ENCODE data around the gene KIF4B.
A peak's percentile ranks its signal among the peaks of the same experiment; 100 is the strongest.
"Not testable (repeated sequence)": the region's sequence is repeated elsewhere in the genome, so short reads cannot be mapped to it uniquely, and the experiment has no call there.

KIF4B gene

DNA sequence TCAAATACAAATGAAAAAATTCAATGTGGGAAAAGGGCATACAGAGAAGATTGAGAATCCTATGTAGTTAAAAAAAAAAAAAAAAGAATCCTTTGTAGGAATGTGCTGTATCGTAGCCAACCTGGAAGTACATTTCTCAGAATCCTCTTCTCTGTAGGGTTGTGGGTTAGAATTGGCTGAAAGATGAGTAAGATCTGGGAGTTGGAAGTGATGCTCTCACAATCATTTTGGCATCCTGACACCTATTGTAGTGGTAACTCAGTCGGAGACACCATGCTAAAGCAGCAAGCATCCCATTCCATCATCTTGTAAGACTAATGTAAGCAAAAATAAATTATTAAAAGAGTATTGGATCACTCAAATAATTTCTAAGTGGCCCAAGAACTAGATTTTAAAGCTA, 42.1 kb upstream of the KIF4B start:
- no peak for TF ChIP-seq CTCF (IDR thresholded peaks at IDR 0.05)
- no peak for TF ChIP-seq ZFX (IDR thresholded peaks at IDR 0.05; ENCODE audit: borderline replicate concordance)
- H3K27ac ChIP-seq = no peak overlapping the region

DNA sequence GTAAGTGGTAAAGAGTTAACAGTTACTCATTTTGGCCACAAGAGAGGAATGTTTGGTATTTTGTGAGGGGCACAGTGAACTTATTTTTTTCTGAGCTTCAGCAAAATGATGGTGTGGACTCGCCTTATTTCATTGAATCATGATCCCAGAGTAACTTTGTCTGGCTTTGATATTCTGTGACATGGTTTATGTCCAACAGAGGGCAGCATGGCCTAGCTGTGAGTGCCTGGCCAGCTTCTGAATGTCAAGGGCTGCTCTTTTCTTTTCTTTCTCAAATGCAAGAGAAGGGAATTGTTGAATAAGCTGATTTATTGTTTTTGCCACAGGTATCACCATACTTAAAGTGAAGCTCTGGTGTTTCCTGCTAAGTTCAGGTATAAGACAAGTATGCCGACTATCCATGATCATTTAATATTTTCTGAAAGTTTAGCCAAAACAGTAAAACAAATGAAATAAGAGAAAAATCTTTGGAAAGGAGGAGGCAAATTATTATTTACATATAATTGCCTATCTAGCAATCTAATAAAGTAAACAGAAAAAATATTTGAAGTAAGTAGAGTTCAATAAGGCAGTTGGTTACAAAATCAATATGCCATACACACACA, 41.0 kb upstream of the KIF4B start:
- peak; percentile 83 for TF ChIP-seq CTCF (IDR thresholded peaks at IDR 0.05)
- TF ChIP-seq ZFX (IDR thresholded peaks at IDR 0.05; ENCODE audit: borderline replicate concordance) = no peak
- H3K27ac ChIP-seq = no peak overlapping the region

GRCh38 chr5:154976082-154976481, 37.5 kb upstream of the KIF4B start:
- not testable (repeated sequence) for H3K27ac ChIP-seq

DNA sequence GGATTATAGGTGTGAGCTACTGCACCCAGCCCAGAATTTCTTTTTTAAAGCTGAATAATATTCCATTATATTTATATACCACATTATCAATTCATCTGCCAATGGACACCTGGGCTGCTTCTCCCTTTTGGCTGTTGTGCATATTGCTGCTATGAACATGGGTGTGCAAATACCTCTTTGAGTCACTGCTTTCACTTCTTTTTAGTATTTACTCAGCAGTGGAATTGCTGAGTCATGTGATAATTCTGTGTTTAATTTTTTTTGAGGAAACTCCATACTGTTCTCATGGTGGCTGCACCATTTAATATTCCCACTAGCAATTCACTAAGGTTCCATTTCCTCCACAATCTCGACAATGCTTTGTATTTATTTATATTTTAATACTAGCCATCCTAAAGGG, 36.1 kb upstream of the KIF4B start:
- TF ChIP-seq ZFX (IDR thresholded peaks at IDR 0.05; ENCODE audit: borderline replicate concordance) = no peak
- H3K27ac ChIP-seq = no peak overlapping the region

- not testable (repeated sequence) for H3K27ac ChIP-seq
Measured at GRCh38 chr5:154978294-154978693, 35.3 kb upstream of the KIF4B start.

DNA sequence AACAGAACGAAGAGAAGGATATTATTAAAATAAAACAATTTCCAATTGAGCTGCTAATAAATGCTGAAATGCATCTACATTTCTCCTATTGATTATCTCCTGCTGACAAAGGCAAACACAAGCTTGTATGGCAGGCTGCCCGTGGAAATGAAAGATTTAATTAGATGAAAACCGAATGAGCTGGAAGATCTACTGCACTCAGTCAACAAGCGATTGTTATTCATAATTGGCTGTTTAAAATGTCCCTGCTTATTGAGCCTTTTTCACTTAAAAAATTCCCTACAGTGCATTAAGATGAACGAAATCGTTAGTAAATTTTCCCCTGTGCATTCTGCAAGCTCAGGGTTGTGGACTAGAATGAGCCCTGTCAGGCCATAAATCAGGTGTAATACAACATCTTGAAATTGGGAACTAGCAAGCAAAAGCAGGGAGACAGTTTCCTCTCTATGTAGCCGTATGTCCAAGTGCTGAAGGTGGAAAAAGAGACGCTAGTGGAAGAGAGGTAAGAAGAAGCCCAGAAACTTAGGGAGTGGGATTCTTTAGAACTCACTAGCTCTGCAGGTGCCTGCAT, 28.5 kb upstream of the KIF4B start:
- no peak overlapping the region for H3K27ac ChIP-seq
- no peak for TF ChIP-seq ZFX (IDR thresholded peaks at IDR 0.05; ENCODE audit: borderline replicate concordance)
- no peak for TF ChIP-seq CTCF (IDR thresholded peaks at IDR 0.05)

DNA sequence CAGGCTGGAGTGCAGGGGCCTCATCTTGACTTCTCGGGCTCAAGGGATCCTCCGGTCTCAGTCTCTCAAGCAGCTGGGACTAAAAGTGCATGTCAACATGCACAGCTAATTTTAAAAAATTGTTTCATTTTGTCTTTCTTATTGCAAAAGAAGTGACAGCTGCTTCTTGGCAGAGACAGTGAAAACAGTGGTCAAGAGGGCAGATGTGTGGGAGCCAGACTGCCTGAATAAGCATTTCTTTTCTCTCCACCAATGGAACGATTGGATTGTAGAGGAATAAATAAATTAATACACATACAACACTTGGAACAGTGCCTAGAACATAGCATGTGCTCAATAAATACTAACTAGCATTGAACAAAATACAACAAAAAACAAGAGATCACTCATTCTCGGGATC, 27.4 kb upstream of the KIF4B start:
- TF ChIP-seq CTCF (IDR thresholded peaks at IDR 0.05) (no peak), ZFX (IDR thresholded peaks at IDR 0.05; ENCODE audit: borderline replicate concordance) (no peak)
- no peak overlapping the region for H3K27ac ChIP-seq

GRCh38 chr5:154989626-154990025, 23.9 kb upstream of the KIF4B start:
- no peak for TF ChIP-seq CTCF (IDR thresholded peaks at IDR 0.05)
- no peak for TF ChIP-seq ZFX (IDR thresholded peaks at IDR 0.05; ENCODE audit: borderline replicate concordance)
- no peak overlapping the region for H3K27ac ChIP-seq

- H3K27ac ChIP-seq = no peak overlapping the region
- TF ChIP-seq ZFX (IDR thresholded peaks at IDR 0.05; ENCODE audit: borderline replicate concordance) = no peak
- no peak for TF ChIP-seq CTCF (IDR thresholded peaks at IDR 0.05)
Measured at GRCh38 chr5:154993461-154993860, 20.1 kb upstream of the KIF4B start.

Measured in 22Rv1 (cell line).